BLaER1 (cell line): ENCODE results near the gene TASP1.
"Not testable (repeated sequence)": the region's sequence is repeated elsewhere in the genome, so short reads cannot be mapped to it uniquely, and the experiment has no call there.

Experiments
- H3K27ac ChIP-seq: shearing (Covaris generic); formaldehyde crosslinking; 2 replicates; pipeline ENCODE4 v1.8.1; 2022
- H3K27me3 ChIP-seq: shearing (Covaris generic); formaldehyde crosslinking; 2 replicates; pipeline ENCODE4 v1.8.1; 2022
- H3K36me3 ChIP-seq: shearing (Covaris generic); formaldehyde crosslinking; 2 replicates; pipeline ENCODE4 v1.8.1; 2022
- H3K4me1 ChIP-seq: shearing (Covaris generic); formaldehyde crosslinking; 2 replicates; pipeline ENCODE4 v1.8.1; 2022
- H3K4me2 ChIP-seq: shearing (Covaris generic); formaldehyde crosslinking; 2 replicates; pipeline ENCODE4 v1.8.1; 2022
- H3K4me3 ChIP-seq: shearing (Covaris generic); formaldehyde crosslinking; 2 replicates; pipeline ENCODE4 v1.8.1; 2022
- H3K9ac ChIP-seq: shearing (Covaris generic); formaldehyde crosslinking; 2 replicates; pipeline ENCODE4 v1.8.1; 2022
- H3K9me3 ChIP-seq: shearing (Covaris generic); formaldehyde crosslinking; 2 replicates; pipeline ENCODE4 v1.8.1; 2022
- H4K20me1 ChIP-seq: shearing (Covaris generic); formaldehyde crosslinking; 2 replicates; pipeline ENCODE4 v1.8.1; 2022
- Cebpa-rat ChIP-seq: shearing (Covaris generic); IDR thresholded peaks from 2 replicates; pipeline ENCODE4 v1.8.1; 2022

Gene TASP1

DNA sequence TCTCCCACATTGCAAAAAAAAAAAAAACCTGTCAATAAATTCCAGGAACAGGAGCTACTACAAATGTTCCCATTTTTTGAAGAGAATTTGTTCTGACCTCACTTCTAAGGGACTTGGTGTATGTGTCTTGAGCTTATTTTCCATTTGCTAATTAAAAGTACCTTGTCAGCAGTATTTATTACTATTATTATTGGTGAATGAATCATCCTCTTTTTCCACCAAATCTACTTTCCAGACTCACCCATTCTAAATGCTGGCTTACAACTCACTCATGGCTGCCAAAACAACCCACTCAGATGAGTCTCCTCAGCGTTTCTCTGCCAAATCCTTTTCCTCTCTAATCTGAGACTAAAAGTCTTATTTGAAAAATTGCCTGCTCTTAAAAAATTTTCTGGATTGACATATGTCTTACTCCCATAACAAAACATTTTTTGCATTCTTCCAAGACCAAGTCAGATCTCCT lies 33.2 kb upstream of the TASP1 start:
- H3K9ac ChIP-seq = no peak overlapping the region
- no peaks in the 10 kb centered on the region for H3K27me3 ChIP-seq
- no peak overlapping the region for H3K4me3 ChIP-seq
- H3K4me2 ChIP-seq = no peak overlapping the region
- no peak overlapping the region for H3K27ac ChIP-seq
- no peaks in the 10 kb centered on the region for H3K36me3 ChIP-seq
- H3K4me1 ChIP-seq = no peaks in the 10 kb centered on the region
- no peaks in the 10 kb centered on the region for H3K9me3 ChIP-seq
- H4K20me1 ChIP-seq = no peaks in the 10 kb centered on the region
- TF ChIP-seq Cebpa-rat = no peak

DNA sequence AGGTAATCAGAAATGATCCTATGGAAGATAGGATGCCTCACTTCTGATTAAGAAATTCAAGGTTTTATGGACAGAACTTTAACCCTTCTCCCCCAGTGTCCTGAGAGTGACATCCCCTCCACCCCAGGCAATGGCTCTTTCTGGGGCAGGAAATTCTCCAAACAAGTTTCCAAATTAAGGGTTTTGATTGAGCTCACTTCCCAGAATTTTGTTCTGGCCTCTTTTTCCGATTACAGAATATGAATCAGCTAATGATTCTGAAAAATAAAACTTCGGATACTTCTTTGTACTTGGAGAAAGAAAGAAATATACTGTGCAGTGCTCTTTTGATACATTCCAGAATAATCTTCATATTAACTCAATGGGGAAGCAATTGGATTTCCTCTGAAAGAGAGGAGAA lies 32.8 kb upstream of the TASP1 start:
- H3K4me2 ChIP-seq = no peak overlapping the region
- no peaks in the 10 kb centered on the region for H4K20me1 ChIP-seq
- H3K36me3 ChIP-seq = no peaks in the 10 kb centered on the region
- no peak overlapping the region for H3K4me3 ChIP-seq
- no peak for TF ChIP-seq Cebpa-rat
- no peak overlapping the region for H3K27ac ChIP-seq
- no peaks in the 10 kb centered on the region for H3K9me3 ChIP-seq
- no peaks in the 10 kb centered on the region for H3K27me3 ChIP-seq
- no peak overlapping the region for H3K9ac ChIP-seq
- H3K4me1 ChIP-seq = no peaks in the 10 kb centered on the region

DNA sequence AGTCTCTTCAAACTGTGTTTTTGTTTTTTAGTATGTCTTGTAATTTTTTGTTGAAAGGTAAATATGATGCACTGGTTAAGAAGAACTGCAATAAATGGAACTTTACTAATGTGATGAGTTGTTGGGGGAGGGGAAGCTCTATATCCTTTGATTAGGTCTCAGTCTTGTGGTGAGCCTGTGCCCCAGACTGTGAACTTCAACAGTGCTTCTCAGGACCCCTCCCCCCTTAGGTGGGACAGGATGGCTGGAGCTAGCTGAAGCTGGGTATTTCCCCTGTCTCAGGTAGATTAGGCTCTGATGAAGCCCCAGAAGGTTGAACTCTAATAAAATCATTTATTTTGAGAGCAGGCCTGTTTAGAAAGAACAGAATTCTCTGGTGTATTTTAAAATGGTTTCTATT lies 31.4 kb upstream of the TASP1 start:
- no peaks in the 10 kb centered on the region for H3K27me3 ChIP-seq
- H3K9me3 ChIP-seq = no peaks in the 10 kb centered on the region
- no peak for TF ChIP-seq Cebpa-rat
- no peaks in the 10 kb centered on the region for H3K4me1 ChIP-seq
- no peak overlapping the region for H3K9ac ChIP-seq
- no peak overlapping the region for H3K4me2 ChIP-seq
- no peaks in the 10 kb centered on the region for H3K36me3 ChIP-seq
- H3K4me3 ChIP-seq = no peak overlapping the region
- H4K20me1 ChIP-seq = no peaks in the 10 kb centered on the region
- no peak overlapping the region for H3K27ac ChIP-seq

DNA sequence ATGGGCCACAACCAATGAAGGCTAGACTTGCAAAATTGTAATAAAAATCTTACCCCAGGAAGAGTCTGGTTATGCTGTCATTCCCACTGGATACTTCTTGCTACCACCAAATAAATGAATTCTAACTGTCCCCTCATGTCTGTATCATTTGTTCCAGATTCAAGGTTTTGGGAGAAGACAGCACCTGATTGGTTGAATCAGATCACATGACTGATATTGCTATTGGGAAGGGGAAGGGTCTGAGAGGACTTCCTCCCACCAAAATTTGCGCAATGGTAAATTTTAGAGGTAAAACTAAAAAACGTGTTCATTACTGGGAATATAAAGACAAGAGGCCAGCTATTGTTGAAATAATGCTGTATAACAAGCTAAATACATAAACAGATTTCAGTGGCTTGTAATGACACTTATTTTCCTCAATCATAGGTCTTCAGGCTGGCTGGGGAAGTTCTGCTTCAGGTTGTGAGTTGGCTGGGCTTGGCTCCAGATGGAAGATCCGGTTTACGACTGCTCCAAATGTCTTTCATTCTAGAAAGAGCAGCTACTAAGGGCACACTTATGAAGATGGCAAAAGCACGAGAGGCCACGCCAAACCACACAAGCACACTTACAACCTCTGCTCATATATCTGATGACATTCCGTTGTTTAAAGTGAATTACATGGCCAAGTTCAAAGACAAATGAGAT lies 27.1 kb upstream of the TASP1 start:
- no peaks in the 10 kb centered on the region for H3K36me3 ChIP-seq
- no peak for TF ChIP-seq Cebpa-rat
- no peak overlapping the region for H3K4me2 ChIP-seq
- H3K9ac ChIP-seq = no peak overlapping the region
- H3K4me1 ChIP-seq = no peaks in the 10 kb centered on the region
- H4K20me1 ChIP-seq = no peaks in the 10 kb centered on the region
- no peaks in the 10 kb centered on the region for H3K27me3 ChIP-seq
- H3K27ac ChIP-seq = no peak overlapping the region
- no peaks in the 10 kb centered on the region for H3K9me3 ChIP-seq
- H3K4me3 ChIP-seq = no peak overlapping the region

DNA sequence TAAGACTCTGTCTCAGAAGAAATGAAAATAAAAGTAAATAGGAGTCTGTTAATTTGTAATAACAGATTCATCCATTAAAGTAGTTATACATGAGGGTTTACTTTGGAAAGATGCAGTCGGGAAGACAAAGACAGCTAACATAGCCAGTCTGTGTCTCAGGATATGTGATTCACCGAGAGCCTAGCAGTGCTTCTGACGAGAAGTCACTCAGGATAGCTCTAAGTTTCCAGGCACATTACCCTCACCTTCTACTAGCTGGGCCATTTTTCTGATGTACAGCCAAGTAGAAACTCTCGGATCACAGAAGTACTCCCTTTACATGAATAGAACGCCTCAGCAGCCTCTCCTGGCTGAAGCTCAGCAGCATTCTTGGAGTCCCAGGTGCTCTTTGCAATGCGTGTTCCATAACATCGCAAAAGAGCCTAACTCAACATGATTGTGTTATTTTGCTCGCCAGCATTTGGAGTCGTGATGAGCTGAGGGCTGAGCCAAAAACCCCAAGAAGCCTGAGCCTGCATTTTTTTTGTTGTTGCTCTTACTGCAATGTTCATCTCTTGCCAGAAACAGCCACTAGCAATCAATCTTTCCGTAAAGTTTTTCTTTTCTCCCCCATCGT lies 22.4 kb upstream of the TASP1 start:
- Histone ChIP-seq H3K9me3 (no peaks in the 10 kb centered on the region), H3K27me3 (no peaks in the 10 kb centered on the region), H3K4me3 (no peak overlapping the region), H3K4me1 (peaks cover 13% of the 10 kb centered on the region), H3K27ac (no peak overlapping the region), H3K9ac (no peak overlapping the region), H4K20me1 (no peaks in the 10 kb centered on the region), H3K4me2 (no peak overlapping the region), H3K36me3 (no peaks in the 10 kb centered on the region)
- no peak for TF ChIP-seq Cebpa-rat

DNA sequence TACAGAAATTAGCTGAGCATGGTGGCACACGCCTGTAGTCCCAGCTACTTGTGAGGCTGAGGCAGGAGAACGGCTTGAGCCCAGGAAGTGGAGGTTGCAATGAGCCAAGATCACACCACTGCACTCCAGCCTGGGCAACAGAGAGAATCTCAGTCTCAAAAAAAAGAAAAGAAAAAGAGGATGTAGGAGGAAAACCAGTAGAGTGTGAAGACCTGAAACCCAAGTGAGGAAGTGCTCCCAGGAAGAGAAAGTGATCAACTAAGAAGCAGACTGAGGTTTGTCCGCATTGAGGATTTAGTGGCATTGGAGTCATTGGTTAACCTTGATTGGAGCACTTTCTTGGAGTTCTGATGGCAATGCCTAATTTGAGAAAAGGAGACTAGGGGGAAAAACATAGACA lies 20.6 kb upstream of the TASP1 start:
- no peak for TF ChIP-seq Cebpa-rat
- H3K4me2 ChIP-seq = peak overlapping the region; percentile 48

DNA sequence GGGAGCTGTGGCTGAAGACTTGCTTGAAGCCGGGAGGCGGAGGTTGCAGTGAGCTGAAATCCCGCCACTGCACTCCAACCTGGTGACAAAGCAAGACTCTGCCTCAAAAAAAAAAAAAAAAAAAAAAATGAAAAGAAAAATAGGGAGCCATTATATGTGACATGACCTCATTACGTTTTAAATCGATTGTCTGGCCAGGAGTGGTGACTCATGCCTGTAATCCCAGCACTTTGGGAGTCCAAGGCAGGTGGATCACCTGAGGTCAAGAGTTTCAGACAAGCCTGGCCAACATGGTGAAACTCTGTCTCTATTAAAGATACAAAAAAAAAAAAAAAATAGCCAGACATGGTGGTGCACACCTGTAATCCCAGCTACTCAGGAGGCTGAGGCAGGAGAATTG lies 19.3 kb upstream of the TASP1 start:
- H3K4me1 ChIP-seq = peaks cover 21% of the 10 kb centered on the region

More for the DNA sequence above, 20.6 kb upstream of the TASP1 start:
- no peaks in the 10 kb centered on the region for H3K36me3 ChIP-seq
- no peak overlapping the region for H3K27ac ChIP-seq
- peaks cover 21% of the 10 kb centered on the region for H3K4me1 ChIP-seq
- H3K9me3 ChIP-seq = no peaks in the 10 kb centered on the region
- H3K4me3 ChIP-seq = no peak overlapping the region
- no peaks in the 10 kb centered on the region for H4K20me1 ChIP-seq
- no peak overlapping the region for H3K9ac ChIP-seq
- no peaks in the 10 kb centered on the region for H3K27me3 ChIP-seq

DNA sequence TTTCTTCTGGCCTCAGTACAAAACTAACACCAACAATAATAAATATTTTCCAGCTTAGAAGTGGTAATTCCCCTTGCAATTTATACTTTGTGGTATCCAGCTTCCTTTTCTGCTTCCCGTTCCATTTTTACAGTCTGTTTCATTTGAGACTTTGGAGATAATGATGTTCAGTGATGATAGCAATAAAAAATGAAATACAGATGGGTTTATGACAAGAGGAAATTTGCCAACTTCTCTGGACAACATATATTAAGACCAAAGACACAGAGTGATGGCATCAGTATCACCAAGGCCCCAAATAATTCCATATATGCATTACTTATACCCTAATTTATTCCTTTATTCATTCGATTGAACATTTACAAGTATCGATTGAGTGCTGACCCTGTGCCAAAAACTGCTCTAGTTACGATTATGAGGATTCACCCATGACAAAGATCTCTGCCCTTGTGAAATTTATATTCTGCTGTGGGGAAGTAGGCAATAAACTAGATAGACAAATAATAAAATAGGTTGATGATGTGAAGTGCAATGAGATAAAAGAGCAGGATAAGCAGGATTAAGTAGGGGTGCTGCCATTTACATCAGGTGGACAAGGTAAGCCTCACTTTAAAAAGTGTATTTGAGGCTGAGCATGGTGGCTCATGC lies 18.1 kb upstream of the TASP1 start:
- Histone ChIP-seq H3K27ac (no peak overlapping the region), H3K4me1 (peaks cover 21% of the 10 kb centered on the region), H3K9me3 (no peaks in the 10 kb centered on the region), H3K27me3 (no peaks in the 10 kb centered on the region), H4K20me1 (no peaks in the 10 kb centered on the region), H3K4me2 (no peak overlapping the region), H3K4me3 (no peak overlapping the region), H3K36me3 (no peaks in the 10 kb centered on the region), H3K9ac (no peak overlapping the region)
- TF ChIP-seq Cebpa-rat = no peak

More for the DNA sequence above, 19.3 kb upstream of the TASP1 start:
- H3K36me3 ChIP-seq, H3K27ac ChIP-seq, H3K4me3 ChIP-seq, H3K9ac ChIP-seq, H3K27me3 ChIP-seq, H4K20me1 ChIP-seq, H3K9me3 ChIP-seq, H3K4me2 ChIP-seq: not testable (repeated sequence)

DNA sequence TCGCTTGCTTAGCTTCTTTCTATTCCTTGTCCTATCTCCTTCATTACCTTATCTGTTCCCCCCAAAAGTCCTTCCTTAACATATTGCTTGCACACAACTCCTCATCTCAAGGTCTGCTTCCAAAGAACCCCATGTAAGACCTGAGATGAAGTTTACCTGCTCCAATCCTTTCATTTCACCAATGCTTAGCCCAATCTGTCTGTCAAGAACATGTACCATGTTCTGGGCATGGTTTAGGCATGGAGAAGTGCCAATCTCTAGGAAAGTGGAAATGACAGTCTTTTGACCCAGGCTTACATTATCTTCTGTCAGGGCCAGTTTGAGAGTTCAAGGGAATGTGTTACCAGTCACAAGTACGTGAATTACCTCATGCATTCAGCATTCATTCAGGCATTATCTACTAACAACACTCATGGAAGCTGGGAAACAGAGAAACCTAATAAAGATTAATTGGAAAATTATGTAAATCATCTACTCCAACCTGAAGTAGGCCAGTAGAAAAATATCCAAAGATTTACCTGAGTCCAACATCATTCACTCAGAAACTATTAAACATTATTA lies 15.8 kb upstream of the TASP1 start:
- no peak overlapping the region for H3K9ac ChIP-seq
- no peak overlapping the region for H3K4me3 ChIP-seq
- no peaks in the 10 kb centered on the region for H3K9me3 ChIP-seq
- H3K27me3 ChIP-seq = no peaks in the 10 kb centered on the region
- H3K4me2 ChIP-seq = no peak overlapping the region
- no peak for TF ChIP-seq Cebpa-rat
- no peaks in the 10 kb centered on the region for H3K36me3 ChIP-seq
- peaks cover 19% of the 10 kb centered on the region for H3K4me1 ChIP-seq
- H3K27ac ChIP-seq = no peak overlapping the region
- H4K20me1 ChIP-seq = no peaks in the 10 kb centered on the region

DNA sequence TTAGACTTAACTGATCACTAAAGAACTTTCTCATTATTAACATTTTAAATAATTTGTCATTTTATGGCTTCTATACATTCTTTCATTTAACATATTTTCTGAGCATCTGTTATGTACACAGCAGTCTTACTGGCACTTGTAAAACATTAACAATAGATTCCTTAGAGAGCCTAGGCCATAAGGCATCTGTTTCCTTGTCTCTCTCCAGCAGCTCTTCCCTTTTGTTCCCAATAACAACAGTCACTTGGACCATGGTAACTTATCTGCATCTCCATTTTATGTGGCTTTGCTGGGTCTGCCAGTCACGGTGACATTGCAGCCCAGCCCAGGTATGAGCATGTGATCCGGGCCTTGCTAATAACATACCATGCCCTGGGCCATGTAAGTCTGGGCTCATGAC lies 11.7 kb upstream of the TASP1 start:
- Histone ChIP-seq H3K36me3 (no peaks in the 10 kb centered on the region), H4K20me1 (no peaks in the 10 kb centered on the region), H3K4me1 (peaks cover 8% of the 10 kb centered on the region), H3K4me3 (no peak overlapping the region), H3K27me3 (no peaks in the 10 kb centered on the region), H3K9me3 (no peaks in the 10 kb centered on the region), H3K27ac (no peak overlapping the region), H3K4me2 (no peak overlapping the region), H3K9ac (no peak overlapping the region)
- no peak for TF ChIP-seq Cebpa-rat
